SU-DHL-6 (cell line): ENCODE measurements around the gene ADGRD1.

ENCODE experiments used
- H2AFZ ChIP-seq: fragments of 200-600 bp; sonication (generic); 2 replicates; pipeline ENCODE4 v1.6.1; 2014; ENCODE audit warnings: low read depth, mild to moderate bottlenecking, moderate library complexity, mixed read lengths, antibody characterized with exemption, low read length; ENCODE audit not compliant: severe bottlenecking
- H3F3A ChIP-seq: fragments of 200-600 bp; shearing (Covaris generic); 2 replicates; pipeline ENCODE4 v1.6.0; 2016; ENCODE audit warnings: antibody characterized with exemption, mild to moderate bottlenecking; ENCODE audit not compliant: insufficient read depth
- H3K27ac ChIP-seq: fragments of 200-600 bp; sonication (generic); 2 replicates; pipeline ENCODE4 v1.5.1; 2016; ENCODE audit warnings: low read depth, mild to moderate bottlenecking, low read length, moderate library complexity, mixed read lengths
- H3K27me3 ChIP-seq: fragments of 200-600 bp; sonication (generic), shearing (Covaris generic); 2 replicates; pipeline ENCODE4 v1.6.0; 2014; ENCODE audit warnings: mild to moderate bottlenecking, low read length
- H3K36me3 ChIP-seq: fragments of 200-600 bp; sonication (generic); 2 replicates; pipeline ENCODE4 v1.6.1; 2014; ENCODE audit warnings: mild to moderate bottlenecking, low read length, mixed read lengths
- H3K4me2 ChIP-seq: fragments of 300-600, 200-600 bp; shearing (Covaris generic), sonication (generic); 2 replicates; pipeline ENCODE4 v1.6.0; 2014; ENCODE audit warnings: low read length, low read depth, mild to moderate bottlenecking; ENCODE audit not compliant: poor library complexity, severe bottlenecking
- H3K4me3 ChIP-seq: fragments of 200-600 bp; sonication (generic); 2 replicates; pipeline ENCODE4 v1.5.1; 2014; ENCODE audit warnings: antibody characterized with exemption, low read length, mild to moderate bottlenecking, mixed read lengths; ENCODE audit not compliant: insufficient read depth, poor library complexity, severe bottlenecking
- H3K79me2 ChIP-seq: fragments of 200-600 bp; sonication (generic); 2 replicates; pipeline ENCODE4 v1.6.1; 2014; ENCODE audit warnings: mild to moderate bottlenecking, low read length, moderate library complexity; ENCODE audit not compliant: insufficient read depth
- H3K9ac ChIP-seq: fragments of 200-600 bp; sonication (generic); 2 replicates; pipeline ENCODE4 v1.7.0; 2014; ENCODE audit warnings: mild to moderate bottlenecking, low read length
- H3K9me2 ChIP-seq: fragments of 200-600 bp; sonication (generic); replicated peaks from 2 replicates; pipeline ENCODE4 v1.6.1; 2014; ENCODE audit warnings: low read length; ENCODE audit not compliant: insufficient read depth
- H3K9me3 ChIP-seq: fragments of 200-600 bp; sonication (generic); 2 replicates; pipeline ENCODE4 v1.6.1; 2014; ENCODE audit warnings: low read length, mixed read lengths; ENCODE audit not compliant: insufficient read depth
- H4K20me1 ChIP-seq: fragments of 200-600 bp; sonication (generic); 2 replicates; pipeline ENCODE4 v1.6.1; 2014; ENCODE audit warnings: low read depth, mild to moderate bottlenecking, antibody characterized with exemption, low read length, moderate library complexity, mixed read lengths
- EZH2phosphoT487 ChIP-seq: fragments of 200-600 bp; sonication (generic), shearing (Covaris generic); conservative IDR thresholded peaks from 2 replicates; pipeline ENCODE4 v1.6.1; 2018; ENCODE audit warnings: mild to moderate bottlenecking, antibody characterized with exemption, low read length, moderate library complexity, mixed read lengths
- TF ChIP-seq, protein P1 (sequence below): fragments of 200-600 bp; sonication (generic); IDR thresholded peaks from one replicate; pipeline ENCODE4 v1.5.1; 2017; ENCODE audit warnings: antibody characterized with exemption, mild to moderate bottlenecking, low read length, moderate library complexity; ENCODE audit not compliant: insufficient read depth, poor library complexity, severe bottlenecking

Gene ADGRD1

DNA sequence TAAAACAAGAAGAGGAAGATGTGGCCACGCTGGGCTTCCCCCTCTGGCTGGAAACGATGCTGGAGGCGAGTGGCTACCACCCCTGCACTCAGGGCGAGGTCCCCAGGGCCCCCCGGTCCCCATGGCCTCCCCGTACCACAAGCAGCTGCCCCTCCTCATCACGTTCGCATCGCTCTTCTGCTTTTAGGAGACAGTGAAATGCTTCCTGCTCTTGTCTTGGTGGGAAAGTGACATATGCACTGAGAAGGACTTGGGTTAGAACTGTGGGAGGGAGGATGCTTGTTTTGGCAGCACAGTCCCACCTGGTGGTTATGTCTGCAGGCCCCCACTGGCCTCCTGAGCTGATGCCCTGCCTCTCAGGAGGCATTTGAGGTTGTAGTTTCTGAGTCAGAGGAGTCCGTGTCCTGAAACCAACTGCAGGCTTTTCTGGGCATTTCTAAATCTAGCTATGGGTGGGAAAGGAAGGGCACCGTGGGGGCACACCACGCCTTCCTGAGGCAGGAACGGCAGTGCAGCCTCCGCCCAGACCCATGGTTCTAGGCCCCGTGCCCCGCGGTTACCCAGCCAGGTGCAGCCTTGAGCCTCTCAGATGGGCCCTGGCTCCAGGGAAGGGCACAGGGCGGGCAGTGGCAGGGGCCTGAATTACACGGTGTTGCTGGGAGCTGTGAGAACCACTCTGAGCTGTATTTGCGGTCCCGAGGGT is 139.3 kb downstream of the ADGRD1 start:
- Histone ChIP-seq H3K9ac (no peak overlapping the region), H3K79me2 (no peaks in the 10 kb centered on the region), H3K27me3 (no peaks in the 10 kb centered on the region), H3K27ac (no peak overlapping the region), H3K9me2 (no peaks in the 10 kb centered on the region), H3K9me3 (no peaks in the 10 kb centered on the region), H3F3A (no peaks in the 10 kb centered on the region), H3K4me3 (no peak overlapping the region), H4K20me1 (no peaks in the 10 kb centered on the region), H3K4me2 (no peak overlapping the region), H2AFZ (no peak overlapping the region), H3K36me3 (no peaks in the 10 kb centered on the region)
- TF ChIP-seq, protein P1, sequence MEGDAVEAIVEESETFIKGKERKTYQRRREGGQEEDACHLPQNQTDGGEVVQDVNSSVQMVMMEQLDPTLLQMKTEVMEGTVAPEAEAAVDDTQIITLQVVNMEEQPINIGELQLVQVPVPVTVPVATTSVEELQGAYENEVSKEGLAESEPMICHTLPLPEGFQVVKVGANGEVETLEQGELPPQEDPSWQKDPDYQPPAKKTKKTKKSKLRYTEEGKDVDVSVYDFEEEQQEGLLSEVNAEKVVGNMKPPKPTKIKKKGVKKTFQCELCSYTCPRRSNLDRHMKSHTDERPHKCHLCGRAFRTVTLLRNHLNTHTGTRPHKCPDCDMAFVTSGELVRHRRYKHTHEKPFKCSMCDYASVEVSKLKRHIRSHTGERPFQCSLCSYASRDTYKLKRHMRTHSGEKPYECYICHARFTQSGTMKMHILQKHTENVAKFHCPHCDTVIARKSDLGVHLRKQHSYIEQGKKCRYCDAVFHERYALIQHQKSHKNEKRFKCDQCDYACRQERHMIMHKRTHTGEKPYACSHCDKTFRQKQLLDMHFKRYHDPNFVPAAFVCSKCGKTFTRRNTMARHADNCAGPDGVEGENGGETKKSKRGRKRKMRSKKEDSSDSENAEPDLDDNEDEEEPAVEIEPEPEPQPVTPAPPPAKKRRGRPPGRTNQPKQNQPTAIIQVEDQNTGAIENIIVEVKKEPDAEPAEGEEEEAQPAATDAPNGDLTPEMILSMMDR, result no peak
- no peak for TF ChIP-seq EZH2phosphoT487

DNA sequence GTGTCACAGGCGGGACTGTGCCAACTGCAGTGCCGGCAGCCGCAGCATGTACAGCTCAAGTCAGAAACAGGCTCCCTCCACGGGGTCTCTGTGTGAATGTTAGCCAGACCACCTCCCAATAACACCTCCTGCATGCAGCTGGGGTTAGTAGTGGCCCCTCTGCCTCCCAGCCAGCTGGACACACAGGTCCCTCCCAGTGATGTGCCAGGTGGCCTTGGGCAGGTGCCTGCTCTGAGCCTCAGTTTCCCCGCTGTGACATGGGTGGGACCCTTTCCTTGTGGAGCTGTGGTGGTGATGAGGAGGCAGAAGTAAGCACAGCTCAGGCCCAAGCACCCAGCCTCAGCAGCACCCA is 139.9 kb downstream of the ADGRD1 start:
- H3K9ac ChIP-seq, result no peak overlapping the region
- H3K79me2 ChIP-seq, result no peaks in the 10 kb centered on the region
- H4K20me1 ChIP-seq, result no peaks in the 10 kb centered on the region
- no peak overlapping the region for H3K27ac ChIP-seq
- H2AFZ ChIP-seq, result no peak overlapping the region
- no peaks in the 10 kb centered on the region for H3K9me3 ChIP-seq
- H3F3A ChIP-seq, result no peaks in the 10 kb centered on the region
- H3K9me2 ChIP-seq, result no peaks in the 10 kb centered on the region
- no peak overlapping the region for H3K4me3 ChIP-seq
- no peaks in the 10 kb centered on the region for H3K36me3 ChIP-seq
- H3K27me3 ChIP-seq, result no peaks in the 10 kb centered on the region
- H3K4me2 ChIP-seq, result no peak overlapping the region
- TF ChIP-seq, protein P1, result no peak
- no peak for TF ChIP-seq EZH2phosphoT487

DNA sequence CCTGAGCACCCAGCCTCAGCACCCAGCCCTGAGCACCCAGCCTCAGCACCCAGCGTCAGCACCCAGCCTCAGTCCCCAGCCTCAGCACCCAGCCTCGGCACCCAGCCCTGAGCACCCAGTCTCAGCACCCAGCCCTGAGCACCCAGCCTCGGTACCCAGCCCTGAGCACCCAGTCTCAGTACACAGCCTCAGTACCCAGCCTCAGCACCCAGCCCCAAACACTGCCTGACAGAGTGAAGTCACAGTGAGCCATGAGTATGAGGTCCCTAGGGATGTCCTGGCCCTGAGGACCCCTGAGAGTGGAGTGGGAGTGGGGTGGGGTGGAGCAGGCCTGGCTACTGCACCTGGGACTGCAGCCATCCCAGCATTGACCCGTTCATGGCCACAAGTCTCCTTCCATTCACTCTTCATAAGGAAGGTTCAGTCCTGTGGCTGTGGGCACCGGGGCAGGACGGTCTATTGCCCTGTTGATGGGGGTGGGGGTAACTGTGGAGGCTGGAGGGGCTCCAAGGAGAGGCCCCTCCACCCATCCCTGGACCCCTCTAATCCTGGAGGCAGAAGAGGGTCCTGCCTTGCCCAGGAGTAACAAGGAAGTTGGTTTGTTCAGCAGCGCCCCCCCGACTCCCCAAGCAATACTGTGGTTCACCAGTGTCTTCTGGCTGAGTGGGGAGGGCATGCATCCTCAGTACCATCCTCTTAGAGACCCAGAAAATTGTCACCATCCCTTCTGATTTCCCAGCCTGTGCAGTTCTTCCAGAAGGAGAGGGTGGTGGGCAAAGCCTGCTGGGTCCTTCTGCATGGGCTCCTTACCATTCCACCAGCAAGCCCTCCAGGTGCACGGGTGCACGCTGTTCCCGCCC is 140.5 kb downstream of the ADGRD1 start:
- no peaks in the 10 kb centered on the region for H3F3A ChIP-seq
- TF ChIP-seq, protein P1, result no peak
- no peak for TF ChIP-seq EZH2phosphoT487
- H3K9ac ChIP-seq, result no peak overlapping the region
- no peaks in the 10 kb centered on the region for H3K79me2 ChIP-seq
- H3K27me3 ChIP-seq, result no peaks in the 10 kb centered on the region
- H3K9me3 ChIP-seq, result no peaks in the 10 kb centered on the region
- no peak overlapping the region for H3K4me3 ChIP-seq
- no peak overlapping the region for H2AFZ ChIP-seq
- no peaks in the 10 kb centered on the region for H4K20me1 ChIP-seq
- H3K27ac ChIP-seq, result no peak overlapping the region
- no peaks in the 10 kb centered on the region for H3K9me2 ChIP-seq
- no peak overlapping the region for H3K4me2 ChIP-seq
- no peaks in the 10 kb centered on the region for H3K36me3 ChIP-seq
